AG10803 (cell line): ENCODE data around the gene ULK3.
A peak's percentile ranks its signal among the peaks of the same experiment; 100 is the strongest.

ENCODE experiments used
- DNase-seq: peaks from one replicate; pipeline ENCODE4 v3.0.0; 2010; ENCODE audit warnings: low read depth
- H3K4me3 ChIP-seq: 2 replicates; pipeline ENCODE4 v1.5.1; 2011; ENCODE audit warnings: mild to moderate bottlenecking, low read length, control low read depth
- CTCF ChIP-seq: conservative IDR thresholded peaks from 2 replicates; pipeline ENCODE4 v1.5.1; 2011; ENCODE audit warnings: mild to moderate bottlenecking, low read length, control low read depth, inconsistent platforms

ULK3 gene

GRCh38 chr15:74835312-74835823 lies 7.6 kb downstream of the ULK3 start:
- no peak overlapping the region for H3K4me3 ChIP-seq
- DNase-seq: peak; percentile 28
- TF ChIP-seq CTCF: peak; percentile 77

- no peak for DNase-seq
- no peak for TF ChIP-seq CTCF
Measured at GRCh38 chr15:74833376-74834107, 9.4 kb downstream of the ULK3 start.

GRCh38 chr15:74832826-74833225 lies 10.1 kb downstream of the ULK3 start:
- no peak for DNase-seq
- H3K4me3 ChIP-seq: no peak overlapping the region
- no peak for TF ChIP-seq CTCF

More at GRCh38 chr15:74833376-74834107, 9.4 kb downstream of the ULK3 start:
- H3K4me3 ChIP-seq: no peak overlapping the region

GRCh38 chr15:74831813-74832495 lies 11.0 kb downstream of the ULK3 start:
- DNase-seq: no peak
- TF ChIP-seq CTCF: no peak

GRCh38 chr15:74830868-74831267 lies 12.1 kb downstream of the ULK3 start:
- no peak overlapping the region for H3K4me3 ChIP-seq
- peak; percentile 27 for DNase-seq
- TF ChIP-seq CTCF: no peak

More at GRCh38 chr15:74831813-74832495, 11.0 kb downstream of the ULK3 start:
- H3K4me3 ChIP-seq: no peak overlapping the region

GRCh38 chr15:74829991-74830390 lies 13.0 kb downstream of the ULK3 start:
- no peak for TF ChIP-seq CTCF
- no peak for DNase-seq

More at GRCh38 chr15:74829991-74830390, 13.0 kb downstream of the ULK3 start:
- no peak overlapping the region for H3K4me3 ChIP-seq
